Measurements from ENCODE around the gene VPS39.

Gene VPS39

GRCh38 chr15:42156243-42156922 is 51.7 kb downstream of the VPS39 start, which contains the start of gene PLA2G4F:
PLA2G4F (minus strand) TSS chr15:42156636; CDS start chr15:42156549, 87 bp downstream.
- Histone ChIP-seq H3K27me3 (ENCODE audit: insufficient read depth, low read length) (no peaks in the 10 kb centered on the region), H3K4me3 (ENCODE audit: low read length) (no peak within 1 kb of the TSS), H3K36me3 (ENCODE audit: insufficient read depth, low read depth, low read length) (peaks cover 31% of the 10 kb centered on the region), H3K9me3 (ENCODE audit: insufficient read depth, low read depth, low read length) (no peaks in the 10 kb centered on the region), H3K9ac (ENCODE audit: low read depth, low read length) (no peak within 1 kb of the TSS), H3K27ac (ENCODE audit: low read length) (no peak within 1 kb of the TSS), H3K4me1 (ENCODE audit: insufficient read depth, low read length) (no peaks in the 10 kb centered on the region)

- no peaks in the 10 kb centered on the region for H3K9me3 ChIP-seq (ENCODE audit: insufficient read depth, low read depth, low read length)
- peaks cover 24% of the 10 kb centered on the region for H3K36me3 ChIP-seq (ENCODE audit: insufficient read depth, low read depth, low read length)
- no peak overlapping the region for H3K27ac ChIP-seq (ENCODE audit: low read length)
- H3K4me3 ChIP-seq (ENCODE audit: low read length), result no peak overlapping the region
- H3K4me1 ChIP-seq (ENCODE audit: insufficient read depth, low read length), result no peaks in the 10 kb centered on the region
- no peak overlapping the region for H3K9ac ChIP-seq (ENCODE audit: low read depth, low read length)
- no peaks in the 10 kb centered on the region for H3K27me3 ChIP-seq (ENCODE audit: insufficient read depth, low read length)
Measured at GRCh38 chr15:42155546-42156242, 52.4 kb downstream of the VPS39 start.

GRCh38 chr15:42154956-42155355 is 53.1 kb downstream of the VPS39 start:
- Histone ChIP-seq H3K4me1 (ENCODE audit: insufficient read depth, low read length) (no peaks in the 10 kb centered on the region), H3K4me3 (ENCODE audit: low read length) (no peak overlapping the region), H3K9me3 (ENCODE audit: insufficient read depth, low read depth, low read length) (no peaks in the 10 kb centered on the region), H3K36me3 (ENCODE audit: insufficient read depth, low read depth, low read length) (peaks cover 17% of the 10 kb centered on the region), H3K27me3 (ENCODE audit: insufficient read depth, low read length) (no peaks in the 10 kb centered on the region), H3K27ac (ENCODE audit: low read length) (no peak overlapping the region), H3K9ac (ENCODE audit: low read depth, low read length) (no peak overlapping the region)

- H3K4me1 ChIP-seq (ENCODE audit: insufficient read depth, low read length), result no peaks in the 10 kb centered on the region
- no peaks in the 10 kb centered on the region for H3K27me3 ChIP-seq (ENCODE audit: insufficient read depth, low read length)
- H3K36me3 ChIP-seq (ENCODE audit: insufficient read depth, low read depth, low read length), result peaks cover 11% of the 10 kb centered on the region
- no peak overlapping the region for H3K4me3 ChIP-seq (ENCODE audit: low read length)
- H3K9me3 ChIP-seq (ENCODE audit: insufficient read depth, low read depth, low read length), result no peaks in the 10 kb centered on the region
- H3K27ac ChIP-seq (ENCODE audit: low read length), result no peak overlapping the region
- H3K9ac ChIP-seq (ENCODE audit: low read depth, low read length), result no peak overlapping the region
Measured at GRCh38 chr15:42154212-42154941, 53.7 kb downstream of the VPS39 start.

- Histone ChIP-seq H3K36me3 (ENCODE audit: insufficient read depth, low read depth, low read length) (peaks cover 6% of the 10 kb centered on the region; the same call in 1 of the 2 replicates), H3K4me3 (ENCODE audit: low read length) (no peak overlapping the region), H3K9ac (ENCODE audit: low read depth, low read length) (no peak overlapping the region), H3K4me1 (ENCODE audit: insufficient read depth, low read length) (no peaks in the 10 kb centered on the region), H3K27ac (ENCODE audit: low read length) (no peak overlapping the region), H3K9me3 (ENCODE audit: insufficient read depth, low read depth, low read length) (no peaks in the 10 kb centered on the region), H3K27me3 (ENCODE audit: insufficient read depth, low read length) (no peaks in the 10 kb centered on the region)
Measured at GRCh38 chr15:42153874-42154211, 54.3 kb downstream of the VPS39 start.

GRCh38 chr15:42152921-42153698 is 55.0 kb downstream of the VPS39 start:
- Histone ChIP-seq H3K27me3 (ENCODE audit: insufficient read depth, low read length) (no peaks in the 10 kb centered on the region), H3K9me3 (ENCODE audit: insufficient read depth, low read depth, low read length) (no peaks in the 10 kb centered on the region), H3K4me3 (ENCODE audit: low read length) (no peak overlapping the region), H3K36me3 (ENCODE audit: insufficient read depth, low read depth, low read length) (no peaks in the 10 kb centered on the region), H3K27ac (ENCODE audit: low read length) (no peak overlapping the region), H3K4me1 (ENCODE audit: insufficient read depth, low read length) (no peaks in the 10 kb centered on the region), H3K9ac (ENCODE audit: low read depth, low read length) (no peak overlapping the region)

GRCh38 chr15:42152196-42152920 is 55.7 kb downstream of the VPS39 start:
- H3K9me3 ChIP-seq (ENCODE audit: insufficient read depth, low read depth, low read length), result no peaks in the 10 kb centered on the region
- no peak overlapping the region for H3K27ac ChIP-seq (ENCODE audit: low read length)
- H3K36me3 ChIP-seq (ENCODE audit: insufficient read depth, low read depth, low read length), result no peaks in the 10 kb centered on the region
- no peaks in the 10 kb centered on the region for H3K27me3 ChIP-seq (ENCODE audit: insufficient read depth, low read length)
- no peak overlapping the region for H3K4me3 ChIP-seq (ENCODE audit: low read length)
- no peaks in the 10 kb centered on the region for H3K4me1 ChIP-seq (ENCODE audit: insufficient read depth, low read length)
- no peak overlapping the region for H3K9ac ChIP-seq (ENCODE audit: low read depth, low read length)

- H3K36me3 ChIP-seq (ENCODE audit: insufficient read depth, low read depth, low read length), result no peaks in the 10 kb centered on the region
- no peak overlapping the region for H3K9ac ChIP-seq (ENCODE audit: low read depth, low read length)
- H3K27ac ChIP-seq (ENCODE audit: low read length), result no peak overlapping the region
- no peaks in the 10 kb centered on the region for H3K27me3 ChIP-seq (ENCODE audit: insufficient read depth, low read length)
- no peaks in the 10 kb centered on the region for H3K9me3 ChIP-seq (ENCODE audit: insufficient read depth, low read depth, low read length)
- no peaks in the 10 kb centered on the region for H3K4me1 ChIP-seq (ENCODE audit: insufficient read depth, low read length)
- no peak overlapping the region for H3K4me3 ChIP-seq (ENCODE audit: low read length)
Measured at GRCh38 chr15:42151736-42152135, 56.4 kb downstream of the VPS39 start.

- Histone ChIP-seq H3K27me3 (ENCODE audit: insufficient read depth, low read length) (no peaks in the 10 kb centered on the region), H3K9me3 (ENCODE audit: insufficient read depth, low read depth, low read length) (no peaks in the 10 kb centered on the region), H3K9ac (ENCODE audit: low read depth, low read length) (no peak overlapping the region), H3K4me1 (ENCODE audit: insufficient read depth, low read length) (no peaks in the 10 kb centered on the region), H3K36me3 (ENCODE audit: insufficient read depth, low read depth, low read length) (no peaks in the 10 kb centered on the region), H3K27ac (ENCODE audit: low read length) (no peak overlapping the region), H3K4me3 (ENCODE audit: low read length) (no peak overlapping the region)
Measured at GRCh38 chr15:42151141-42151561, 57.0 kb downstream of the VPS39 start.

- Histone ChIP-seq H3K4me3 (ENCODE audit: low read length) (no peak overlapping the region), H3K4me1 (ENCODE audit: insufficient read depth, low read length) (no peaks in the 10 kb centered on the region), H3K9me3 (ENCODE audit: insufficient read depth, low read depth, low read length) (no peaks in the 10 kb centered on the region), H3K9ac (ENCODE audit: low read depth, low read length) (no peak overlapping the region), H3K27me3 (ENCODE audit: insufficient read depth, low read length) (no peaks in the 10 kb centered on the region), H3K36me3 (ENCODE audit: insufficient read depth, low read depth, low read length) (no peaks in the 10 kb centered on the region), H3K27ac (ENCODE audit: low read length) (no peak overlapping the region)
Measured at GRCh38 chr15:42150219-42150970, 57.7 kb downstream of the VPS39 start.

All from iPS-20b (cell line).